ENCODE results near the gene GABPB2. TPM values are rescaled to one million over a fixed set of nuclear protein-coding genes. Genes with fewer than 3 reads are reported as not detected.

The GABPB2 gene
- total RNA-seq, 1 experiment from 2014 or later = 2.0 TPM

GRCh38 chr1:151158751-151159251 is 88.2 kb downstream of the GABPB2 start:
- Mint-ChIP-seq H3K27me3 (ENCODE audit: insufficient read depth, unreplicated experiment) (no peaks in the 10 kb centered on the region), H3K4me1 (ENCODE audit: low read depth, unreplicated experiment) (no peaks in the 10 kb centered on the region), H3K4me3 (ENCODE audit: unreplicated experiment) (no peak overlapping the region), H3K36me3 (ENCODE audit: insufficient read depth, unreplicated experiment) (no peaks in the 10 kb centered on the region), H3K27ac (ENCODE audit: unreplicated experiment) (no peak overlapping the region), H3K9me3 (ENCODE audit: unreplicated experiment) (no peaks in the 10 kb centered on the region)
- DNase-seq = no peak
- ChIA-PET CTCF (interaction anchor here (0.6 to 6.9 kb wide), 2 partner anchors 59 to 184 kb away, joined by 4 to 69 read pairs; partner anchors contain the start of gene CERS2), POLR2A (no interaction called here)
- Histone ChIP-seq H3K4me1 (no peaks in the 10 kb centered on the region), H3K4me3 (ENCODE audit: low read depth, low read length) (no peak overlapping the region), H3K36me3 (ENCODE audit: control insufficient read depth, insufficient read depth, low read length) (no peaks in the 10 kb centered on the region), H3K9me3 (no peaks in the 10 kb centered on the region), H3K27me3 (replicated peaks; ENCODE audit: control insufficient read depth, insufficient read depth, low read length) (no peaks in the 10 kb centered on the region)
- BruUV-seq (replicated peaks) = no TSS peak
- TF ChIP-seq CTCF (IDR thresholded peaks at IDR 0.05; ENCODE audit: insufficient read depth in 1 of 2, low read depth in 1 of 2, low read length in 1 of 2, severe bottlenecking in 1 of 2, unreplicated experiment in 1 of 2) = no peak
- intact Hi-C loops (cut with micrococcal nuclease; ENCODE audit: unreplicated experiment) = loop anchor here (5.0 kb wide), 1 partner anchor 136 kb away; no protein-coding TSS in a partner anchor

GRCh38 chr1:151159373-151159772 is 88.8 kb downstream of the GABPB2 start:
- no peak for DNase-seq
- no peaks in the 10 kb centered on the region for H3K27me3 ChIP-seq (replicated peaks; ENCODE audit: control insufficient read depth, insufficient read depth, low read length)
- Mint-ChIP-seq H3K36me3 (ENCODE audit: insufficient read depth, unreplicated experiment) (no peaks in the 10 kb centered on the region), H3K4me3 (ENCODE audit: unreplicated experiment) (no peak overlapping the region), H3K4me1 (ENCODE audit: low read depth, unreplicated experiment) (no peaks in the 10 kb centered on the region), H3K27me3 (ENCODE audit: insufficient read depth, unreplicated experiment) (no peaks in the 10 kb centered on the region), H3K27ac (ENCODE audit: unreplicated experiment) (no peak overlapping the region), H3K9me3 (ENCODE audit: unreplicated experiment) (no peaks in the 10 kb centered on the region)
- CTCF ChIA-PET = interaction anchor here (0.6 to 6.9 kb wide), 2 partner anchors 60 to 185 kb away, joined by 4 to 69 read pairs; partner anchors contain the start of gene CERS2
- no peak for TF ChIP-seq CTCF (IDR thresholded peaks at IDR 0.05; ENCODE audit: insufficient read depth in 1 of 2, low read depth in 1 of 2, low read length in 1 of 2, severe bottlenecking in 1 of 2, unreplicated experiment in 1 of 2)
- BruUV-seq (replicated peaks) = no TSS peak
- POLR2A ChIA-PET = no interaction called here
- H3K4me3 ChIP-seq (ENCODE audit: low read depth, low read length) = no peak overlapping the region
- no peaks in the 10 kb centered on the region for H3K36me3 ChIP-seq (ENCODE audit: control insufficient read depth, insufficient read depth, low read length)
- intact Hi-C loops (cut with micrococcal nuclease; ENCODE audit: unreplicated experiment) = loop anchor here (5.0 kb wide), 1 partner anchor 137 kb away; no protein-coding TSS in a partner anchor
- H3K4me1 ChIP-seq = no peaks in the 10 kb centered on the region
- no peaks in the 10 kb centered on the region for H3K9me3 ChIP-seq

GRCh38 chr1:151164732-151165280 is 94.2 kb downstream of the GABPB2 start:
- Mint-ChIP-seq H3K27me3 (ENCODE audit: insufficient read depth, unreplicated experiment) (no peaks in the 10 kb centered on the region), H3K36me3 (ENCODE audit: insufficient read depth, unreplicated experiment) (peaks cover 44% of the 10 kb centered on the region), H3K4me3 (ENCODE audit: unreplicated experiment) (peak overlapping the region; percentile 96), H3K27ac (ENCODE audit: unreplicated experiment) (peak overlapping the region; percentile 96), H3K9me3 (ENCODE audit: unreplicated experiment) (no peaks in the 10 kb centered on the region), H3K4me1 (ENCODE audit: low read depth, unreplicated experiment) (peaks cover 9% of the 10 kb centered on the region)
- intact Hi-C loops (cut with micrococcal nuclease; ENCODE audit: unreplicated experiment) = no loop called here
- Histone ChIP-seq H3K27me3 (replicated peaks; ENCODE audit: control insufficient read depth, insufficient read depth, low read length) (no peaks in the 10 kb centered on the region), H3K4me3 (ENCODE audit: low read depth, low read length) (peak overlapping the region; percentile 35), H3K9me3 (no peaks in the 10 kb centered on the region), H3K4me1 (no peaks in the 10 kb centered on the region), H3K36me3 (ENCODE audit: control insufficient read depth, insufficient read depth, low read length) (peaks cover 1% of the 10 kb centered on the region; the same call in 1 of the 2 replicates)
- POLR2A ChIA-PET = interaction anchor here (0.5 kb wide), 1 partner anchor 36 kb away, joined by 8 read pairs; no protein-coding TSS in a partner anchor
- DNase-seq = no peak
- no peak for TF ChIP-seq CTCF (IDR thresholded peaks at IDR 0.05; ENCODE audit: insufficient read depth in 1 of 2, low read depth in 1 of 2, low read length in 1 of 2, severe bottlenecking in 1 of 2, unreplicated experiment in 1 of 2)
- CTCF ChIA-PET = interaction anchor here (0.6 to 2.2 kb wide), 2 partner anchors 20 to 65 kb away, joined by 3 to 13 read pairs; no protein-coding TSS in a partner anchor
- no TSS peak for BruUV-seq (replicated peaks)
